Tibial nerve (tissue), 4 donors: ENCODE results near the gene NOS1AP.

ENCODE experiments used
- CTCF ChIP-seq, 5 experiments: fragments of 200-600 bp in 3 of 5; fragments of 450-650 bp in 2 of 5; sonication (generic) in 3 of 5; IDR thresholded peaks; one replicate each; pipeline ENCODE4 v1.5.1; 2016 to 2019; ENCODE audit warnings: antibody characterized with exemption in 5 of 5, mild to moderate bottlenecking in 3 of 5, moderate library complexity in 2 of 5
- EP300 ChIP-seq, 2 donors: sonication (generic); formaldehyde crosslinking; IDR thresholded peaks; one replicate each; pipeline ENCODE4 v1.6.1; 2017; ENCODE audit warnings: antibody characterized with exemption in 2 of 2, mild to moderate bottlenecking in 1 of 2
- POLR2A ChIP-seq, 2 donors: fragments of 450-650 bp; IDR thresholded peaks; one replicate each; pipeline ENCODE4 v1.6.1; 2017; ENCODE audit warnings: antibody characterized with exemption in 2 of 2, mild to moderate bottlenecking in 2 of 2, moderate library complexity in 2 of 2

DNA sequence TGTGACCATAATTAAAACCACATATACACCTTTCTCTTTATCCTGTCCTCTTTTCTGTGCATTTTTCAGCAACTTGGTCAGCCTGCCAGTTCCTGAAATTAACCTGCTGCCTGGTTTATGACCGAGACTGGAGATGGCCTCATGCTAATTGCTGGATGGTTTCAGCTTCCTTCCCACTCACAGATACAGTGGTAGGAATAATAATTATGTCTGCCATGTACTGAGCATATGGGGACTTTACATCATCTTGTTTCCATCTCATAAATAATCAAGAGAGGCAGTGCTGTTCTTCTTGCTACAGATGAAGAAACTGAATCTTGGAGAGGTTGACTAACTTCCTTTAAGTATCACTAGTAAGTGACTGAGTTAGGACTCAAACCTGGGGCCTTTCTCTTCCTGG, 148.2 kb downstream of the NOS1AP start:
- TF ChIP-seq CTCF (IDR thresholded peaks at IDR 0.05) (no peak), POLR2A (IDR thresholded peaks at IDR 0.05) (no peak), EP300 (IDR thresholded peaks at IDR 0.05) (no peak)
